Endothelial cell of umbilical vein (primary cell): Measurements from ENCODE around the gene SERF2. TPM values are rescaled to one million over a fixed set of nuclear protein-coding genes. Genes with fewer than 3 reads are reported as not detected.

Experiments
- BruUV-seq: library from RNA; stranded (reverse); fragments of 400-500 nt; replicated peaks from 2 replicates; lab custom pipeline; 2021; lab: Mats Ljungman, UMichigan
- CTCF ChIA-PET: fragments of 300-600, 350-600 bp; sonication (Branson Sonifier 250); formaldehyde crosslinking; loops from one replicate; lab custom pipeline; 2021; ENCODE audit warnings: antibody characterized with exemption, inconsistent platforms; lab: Charles Lee
- POLR2A ChIA-PET: fragments of 300-600, 350-600 bp; sonication (Branson Sonifier 250); formaldehyde crosslinking; loops from one replicate; lab custom pipeline; 2021; ENCODE audit warnings: antibody characterized with exemption, inconsistent platforms; lab: Charles Lee
- DNase-seq: peaks from one replicate; pipeline ENCODE4 v3.0.0-alpha.2; 2011; ENCODE audit warnings: low read depth, low spot score
- FAIRE-seq: peaks from 2 replicates; lab custom pipeline; 2011; peaks lifted over from hg19 to GRCh38; lab: Jason Lieb, UNC
- H2AFZ ChIP-seq: 2 replicates; pipeline ENCODE4 v1.6.0; 2012; ENCODE audit warnings: low read depth, low read length, control low read depth, inconsistent platforms
- H3K27ac ChIP-seq: 2 replicates; pipeline ENCODE4 v1.5.1; 2011; ENCODE audit warnings: low read depth, mild to moderate bottlenecking, control low read depth, low read length, moderate library complexity; ENCODE audit not compliant: insufficient read depth
- H3K27me3 ChIP-seq, 2 experiments: 2 replicates each; pipeline versions ENCODE4 v1.6.0 to v1.6.1; 2011; ENCODE audit warnings: low read length in 2 of 2, mixed read lengths in 1 of 2; ENCODE audit not compliant: control insufficient read depth in 2 of 2, insufficient read depth in 2 of 2
- H3K36me3 ChIP-seq, 2 experiments: 2 replicates in 1 of 2; 3 replicates in 1 of 2; pipeline ENCODE4 v1.5.1; 2011; ENCODE audit warnings: low read length in 2 of 2, mild to moderate bottlenecking in 1 of 2, moderate library complexity in 1 of 2; ENCODE audit not compliant: control insufficient read depth in 2 of 2, insufficient read depth in 2 of 2; ENCODE audit errors: extremely low read depth in 1 of 2
- H3K4me1 ChIP-seq: 3 replicates; pipeline ENCODE4 v1.5.1; 2011; ENCODE audit warnings: mild to moderate bottlenecking, low read length; ENCODE audit not compliant: control insufficient read depth, insufficient read depth; ENCODE audit errors: extremely low read depth
- H3K4me2 ChIP-seq: 2 replicates; pipeline ENCODE4 v1.6.1; 2011; ENCODE audit warnings: low read length, control low read depth, mixed read lengths; ENCODE audit not compliant: insufficient read depth
- H3K4me3 ChIP-seq, 3 experiments: fragments of 200-600 bp in 1 of 3; sonication (generic), shearing (Covaris generic) in 1 of 3; replicated peaks in 1 of 3; 2 replicates each; pipeline ENCODE4 v1.5.1; 2011 to 2016; ENCODE audit warnings: control low read depth in 3 of 3, low read length in 3 of 3, mild to moderate bottlenecking in 2 of 3, inconsistent platforms in 1 of 3, low read depth in 1 of 3, moderate library complexity in 1 of 3; ENCODE audit not compliant: insufficient read depth in 1 of 3
- H3K79me2 ChIP-seq: 2 replicates; pipeline ENCODE4 v1.6.0; 2012; ENCODE audit warnings: low read length, inconsistent platforms; ENCODE audit not compliant: control insufficient read depth, insufficient read depth
- H3K9ac ChIP-seq: replicated peaks from 2 replicates; pipeline ENCODE3; 2011; ENCODE audit warnings: low read length, control low read depth; ENCODE audit not compliant: insufficient read depth; ENCODE audit errors: extremely low read depth
- H3K9me1 ChIP-seq: replicated peaks from 3 replicates; pipeline ENCODE4 v1.6.0; 2011; ENCODE audit warnings: mild to moderate bottlenecking, low read length; ENCODE audit not compliant: control insufficient read depth, insufficient read depth; ENCODE audit errors: extremely low read depth
- H3K9me3 ChIP-seq: replicated peaks from 2 replicates; pipeline ENCODE4 v1.5.1; 2012; ENCODE audit warnings: low read length, inconsistent platforms; ENCODE audit not compliant: control insufficient read depth, insufficient read depth
- H4K20me1 ChIP-seq: replicated peaks from 2 replicates; pipeline ENCODE3; 2011; ENCODE audit warnings: mild to moderate bottlenecking, low read length; ENCODE audit not compliant: control insufficient read depth, insufficient read depth; ENCODE audit errors: extremely low read depth
- EZH2 ChIP-seq: IDR thresholded peaks from 2 replicates; pipeline ENCODE4 v1.6.1; 2012; ENCODE audit warnings: borderline replicate concordance, low read depth, mild to moderate bottlenecking, moderate library complexity, low read length, inconsistent platforms; ENCODE audit not compliant: severe bottlenecking
- JUN ChIP-seq: IDR thresholded peaks from 2 replicates; pipeline ENCODE4 v1.6.1; 2011; ENCODE audit warnings: borderline replicate concordance, low read depth; ENCODE audit not compliant: insufficient read length, insufficient read depth
- POLR2AphosphoS5 ChIP-seq: IDR thresholded peaks from 2 replicates; pipeline ENCODE4 v1.6.1; 2012; ENCODE audit warnings: low read depth, mild to moderate bottlenecking, control low read depth, low read length, moderate library complexity; ENCODE audit not compliant: insufficient read depth
- dilution Hi-C: fragments of 300-500 bp; cut with MboI; formaldehyde crosslinking; loops from one replicate; pipeline ENCODE4 v1.15.0; 2019; ENCODE audit warnings: low sequenced_read_pairs; ENCODE audit not compliant: extremely low pct_ligation_motif_present
- intact Hi-C: fragments of 100-400 bp; cut with micrococcal nuclease; formaldehyde crosslinking; loops from one replicate; pipeline ENCODE4 v1.10.0; 2022
- polyA plus RNA-seq, 4 experiments: library from polyadenylated mRNA; depleted of rRNA in 3 of 4; stranded (reverse) in 3 of 4; unstranded in 1 of 4; fragments of >200 nt; gene quantifications; 2 replicates each; pipeline versions ENCODE4 v1.2.1 to v1.2.3, GENCODE V29; 2011 to 2012; ENCODE audit warnings: missing spikeins in 1 of 4
- total RNA-seq: library from RNA; stranded (reverse); gene quantifications from 2 replicates; pipeline ENCODE4 v1.2.3, GENCODE V29; 2021
- TF ChIP-seq, protein P1 (sequence below), 2 donors: IDR thresholded peaks; 1 replicate in 1 of 2; 2 replicates in 1 of 2; pipeline ENCODE4 v1.5.1; 2011; ENCODE audit warnings: low read length in 2 of 2, mild to moderate bottlenecking in 2 of 2, moderate library complexity in 2 of 2, control low read depth in 1 of 2, inconsistent platforms in 1 of 2, low read depth in 1 of 2; ENCODE audit not compliant: insufficient read depth in 1 of 2; ENCODE audit errors: extremely low read depth in 1 of 2
- TF ChIP-seq, protein P2 (sequence below): IDR thresholded peaks from 2 replicates; pipeline ENCODE4 v1.6.1; 2011; ENCODE audit not compliant: insufficient read depth, insufficient read length

Gene SERF2
- total and polyA plus RNA-seq, 2 donors (not counting 3 experiments of a cell fraction or from before 2014, with no cell fraction given), result 970 to 1,481 TPM

DNA sequence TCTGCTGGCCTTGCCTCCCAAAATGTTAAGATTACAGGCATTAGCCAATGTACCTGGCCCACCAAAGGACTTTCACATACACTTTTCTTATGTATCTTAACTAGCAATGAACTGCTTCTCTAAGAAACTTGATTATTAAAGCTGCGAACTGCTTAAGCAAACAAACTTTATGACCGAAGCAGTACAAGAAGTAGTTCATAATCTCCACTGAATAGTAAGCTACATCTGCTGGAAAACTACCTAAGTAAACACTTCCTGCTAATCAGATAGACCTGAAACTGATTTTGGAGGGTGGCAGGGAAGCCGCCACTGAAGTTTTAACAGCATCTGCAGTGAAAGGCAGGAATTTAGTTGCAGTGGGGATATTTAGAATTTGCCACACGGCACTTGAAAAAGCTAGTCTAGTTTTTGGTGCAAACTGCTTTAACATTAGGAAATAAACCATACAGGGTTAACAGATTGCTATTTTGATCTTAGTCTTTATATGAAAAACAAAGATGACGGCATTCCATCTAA, 16.4 kb downstream of the SERF2 start:
- no peaks in the 10 kb centered on the region for H3K79me2 ChIP-seq
- FAIRE-seq (no peak), DNase-seq (no peak)
- no peak overlapping the region for H2AFZ ChIP-seq
- H3K9ac ChIP-seq, result no peak overlapping the region
- H3K9me1 ChIP-seq, result no peaks in the 10 kb centered on the region
- dilution Hi-C loops, result no loop called here
- no peaks in the 10 kb centered on the region for H3K4me1 ChIP-seq
- no peak overlapping the region for H3K27ac ChIP-seq
- no peak overlapping the region for H3K4me2 ChIP-seq
- intact Hi-C loops, result no loop called here
- H3K4me3 ChIP-seq, result no peak overlapping the region
- TF ChIP-seq JUN (no peak), EZH2 (no peak), POLR2AphosphoS5 (no peak)
- TF ChIP-seq, protein P1, sequence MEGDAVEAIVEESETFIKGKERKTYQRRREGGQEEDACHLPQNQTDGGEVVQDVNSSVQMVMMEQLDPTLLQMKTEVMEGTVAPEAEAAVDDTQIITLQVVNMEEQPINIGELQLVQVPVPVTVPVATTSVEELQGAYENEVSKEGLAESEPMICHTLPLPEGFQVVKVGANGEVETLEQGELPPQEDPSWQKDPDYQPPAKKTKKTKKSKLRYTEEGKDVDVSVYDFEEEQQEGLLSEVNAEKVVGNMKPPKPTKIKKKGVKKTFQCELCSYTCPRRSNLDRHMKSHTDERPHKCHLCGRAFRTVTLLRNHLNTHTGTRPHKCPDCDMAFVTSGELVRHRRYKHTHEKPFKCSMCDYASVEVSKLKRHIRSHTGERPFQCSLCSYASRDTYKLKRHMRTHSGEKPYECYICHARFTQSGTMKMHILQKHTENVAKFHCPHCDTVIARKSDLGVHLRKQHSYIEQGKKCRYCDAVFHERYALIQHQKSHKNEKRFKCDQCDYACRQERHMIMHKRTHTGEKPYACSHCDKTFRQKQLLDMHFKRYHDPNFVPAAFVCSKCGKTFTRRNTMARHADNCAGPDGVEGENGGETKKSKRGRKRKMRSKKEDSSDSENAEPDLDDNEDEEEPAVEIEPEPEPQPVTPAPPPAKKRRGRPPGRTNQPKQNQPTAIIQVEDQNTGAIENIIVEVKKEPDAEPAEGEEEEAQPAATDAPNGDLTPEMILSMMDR (IDR thresholded peaks at IDR 0.05; ENCODE audit: extremely low read depth in 1 of 2, insufficient read depth in 1 of 2, low read depth in 1 of 2, low read length in 2 of 2), result no peak
- TF ChIP-seq, protein P2, sequence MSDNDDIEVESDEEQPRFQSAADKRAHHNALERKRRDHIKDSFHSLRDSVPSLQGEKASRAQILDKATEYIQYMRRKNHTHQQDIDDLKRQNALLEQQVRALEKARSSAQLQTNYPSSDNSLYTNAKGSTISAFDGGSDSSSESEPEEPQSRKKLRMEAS, result no peak
- ChIA-PET CTCF (interaction anchor here (1.7 kb wide), 1 partner anchor 8 kb away, joined by 4 read pairs; the partner anchor contains the start of gene HYPK), POLR2A (no interaction called here)
- BruUV-seq, result no TSS peak
- H3K36me3 ChIP-seq, result peaks cover 26 to 36% of the 10 kb centered on the region in 2 experiments
- H3K9me3 ChIP-seq, result no peaks in the 10 kb centered on the region
- H4K20me1 ChIP-seq, result no peaks in the 10 kb centered on the region
- no peaks in the 10 kb centered on the region for H3K27me3 ChIP-seq
